GM06990 (cell line): ENCODE measurements around the gene CYP2A6.
"Not testable (repeated sequence)": the region's sequence is repeated elsewhere in the genome, so short reads cannot be mapped to it uniquely, and the experiment has no call there.

ENCODE experiments used
- DNase-seq: peaks from one replicate; pipeline ENCODE4 v3.0.0-alpha.2; 2011; ENCODE audit not compliant: insufficient read length; ENCODE audit errors: extremely low read depth
- H3K27me3 ChIP-seq: replicated peaks from 2 replicates; pipeline ENCODE4 v1.6.0; 2011; ENCODE audit warnings: low read length; ENCODE audit not compliant: control insufficient read depth, insufficient read depth
- H3K36me3 ChIP-seq: 2 replicates; pipeline ENCODE4 v1.5.1; 2011; ENCODE audit warnings: low read length; ENCODE audit not compliant: control insufficient read depth, insufficient read depth
- H3K4me3 ChIP-seq: replicated peaks from 2 replicates; pipeline ENCODE4 v1.5.1; 2011; ENCODE audit warnings: low read depth, mild to moderate bottlenecking, control low read depth, low read length
- CTCF ChIP-seq: IDR thresholded peaks from 2 replicates; pipeline ENCODE4 v1.5.1; 2011; ENCODE audit warnings: low read length, control low read depth, mild to moderate bottlenecking, inconsistent platforms; ENCODE audit not compliant: insufficient read depth, poor library complexity, severe bottlenecking

Gene CYP2A6

GRCh38 chr19:40822161-40822560 is 28.1 kb downstream of the CYP2A6 start:
- TF ChIP-seq CTCF, result no peak

GRCh38 chr19:40819479-40820234 is 30.6 kb downstream of the CYP2A6 start:
- TF ChIP-seq CTCF, result peak; percentile 62
- H3K4me3 ChIP-seq, H3K27me3 ChIP-seq, H3K36me3 ChIP-seq, DNase-seq: not testable (repeated sequence)

More at GRCh38 chr19:40822161-40822560, 28.1 kb downstream of the CYP2A6 start:
- no peaks in the 10 kb centered on the region for H3K36me3 ChIP-seq
- H3K27me3 ChIP-seq, result no peaks in the 10 kb centered on the region
- no peak for DNase-seq
- H3K4me3 ChIP-seq, result no peak overlapping the region

GRCh38 chr19:40818480-40819399 is 31.5 kb downstream of the CYP2A6 start:
- H3K4me3 ChIP-seq, result peak overlapping the region; percentile 44
- not testable (repeated sequence) for H3K27me3 ChIP-seq, H3K36me3 ChIP-seq
- DNase-seq, result peak; percentile 70
- TF ChIP-seq CTCF, result peak; percentile 57

GRCh38 chr19:40815223-40815622 is 35.0 kb downstream of the CYP2A6 start:
- no peaks in the 10 kb centered on the region for H3K36me3 ChIP-seq
- no peaks in the 10 kb centered on the region for H3K27me3 ChIP-seq
- no peak overlapping the region for H3K4me3 ChIP-seq
- DNase-seq, result no peak
- TF ChIP-seq CTCF, result no peak

- Histone ChIP-seq H3K36me3 (peaks cover 10% of the 10 kb centered on the region), H3K27me3 (no peaks in the 10 kb centered on the region), H3K4me3 (no peak overlapping the region)
- TF ChIP-seq CTCF, result no peak
- no peak for DNase-seq
Observed at GRCh38 chr19:40813182-40813581, 37.1 kb downstream of the CYP2A6 start.

GRCh38 chr19:40812571-40812970 is 37.7 kb downstream of the CYP2A6 start:
- peaks cover 15% of the 10 kb centered on the region for H3K36me3 ChIP-seq
- not testable (repeated sequence) for DNase-seq, H3K4me3 ChIP-seq, H3K27me3 ChIP-seq
